ENCODE results near the gene CRYGS.
"Not testable (repeated sequence)": the region's sequence is repeated elsewhere in the genome, so short reads cannot be mapped to it uniquely, and the experiment has no call there.

CRYGS gene

DNA sequence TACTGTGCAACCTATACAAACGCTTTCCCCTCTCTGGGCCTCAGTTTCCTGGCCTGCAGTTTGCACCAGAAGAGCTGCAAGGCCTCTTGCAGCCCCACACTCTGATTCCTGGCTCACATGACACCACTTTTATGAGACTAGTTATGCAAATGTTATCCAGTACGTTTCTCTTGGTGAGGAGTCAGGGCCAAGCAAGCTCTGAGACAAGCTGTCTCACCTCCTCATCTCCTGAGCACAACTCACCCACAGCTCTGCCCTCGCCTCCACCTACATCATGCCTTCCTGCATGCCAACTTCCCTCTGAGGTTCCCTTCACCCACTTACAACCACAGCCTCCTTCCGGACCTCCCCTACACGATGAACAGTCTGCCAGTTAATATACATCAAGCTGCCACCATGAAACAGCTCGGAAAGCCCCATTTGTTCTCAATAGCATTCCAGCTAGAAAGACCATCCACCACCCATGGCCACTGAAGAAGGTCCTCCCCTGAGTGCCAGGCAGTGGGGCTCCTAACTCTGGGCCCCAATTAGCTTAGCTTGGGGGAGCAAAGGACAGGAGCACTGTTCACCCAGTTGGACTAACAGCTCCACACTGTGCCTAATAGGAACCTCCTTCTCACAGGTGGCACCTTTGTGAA, 25.0 kb downstream of the CRYGS start:
- DNase-seq (ENCODE audit: low read depth in 2 of 2): peak; percentile 29 to 46

DNA sequence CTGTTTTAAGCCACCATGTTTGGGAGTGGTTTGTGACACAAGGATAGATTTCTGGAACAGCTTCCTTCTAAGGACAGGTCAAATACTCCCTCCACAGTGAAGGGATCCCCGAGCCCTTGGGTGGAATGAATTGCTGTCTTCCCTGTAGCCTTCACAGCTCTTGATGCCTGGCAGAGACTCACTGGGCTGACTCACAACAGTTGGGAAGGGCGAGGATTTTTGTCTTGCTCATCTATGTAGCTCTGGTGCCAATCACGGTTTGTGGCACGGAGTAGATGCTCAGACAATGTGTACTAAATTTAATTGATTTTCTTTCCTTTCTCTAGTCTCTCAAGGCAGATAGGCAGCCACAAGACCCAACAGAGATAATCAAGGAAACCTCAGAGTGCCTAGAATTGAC, 27.0 kb downstream of the CRYGS start:
- no peak for DNase-seq (ENCODE audit: low read depth in 2 of 2)

DNA sequence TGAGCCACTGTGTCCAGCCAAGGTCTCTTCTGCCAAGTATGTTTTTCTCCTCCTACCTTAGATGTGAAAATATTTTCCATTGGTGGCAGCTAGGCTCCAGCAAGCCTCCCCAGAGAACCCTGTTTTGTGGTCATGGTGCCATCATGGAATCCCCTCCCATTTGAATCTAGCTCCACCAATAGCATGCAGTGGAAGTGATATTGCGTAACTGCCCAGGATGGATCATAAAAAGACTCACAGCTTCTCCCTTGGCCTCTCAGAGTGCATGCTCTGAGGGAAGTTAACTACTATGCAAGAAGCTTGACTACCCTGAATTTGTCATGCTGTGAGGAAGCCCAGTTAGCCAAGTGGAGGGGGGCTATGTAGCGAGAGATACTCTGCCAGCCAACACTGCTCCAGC, 27.5 kb downstream of the CRYGS start:
- DNase-seq (ENCODE audit: low read depth in 2 of 2): no peak

DNA sequence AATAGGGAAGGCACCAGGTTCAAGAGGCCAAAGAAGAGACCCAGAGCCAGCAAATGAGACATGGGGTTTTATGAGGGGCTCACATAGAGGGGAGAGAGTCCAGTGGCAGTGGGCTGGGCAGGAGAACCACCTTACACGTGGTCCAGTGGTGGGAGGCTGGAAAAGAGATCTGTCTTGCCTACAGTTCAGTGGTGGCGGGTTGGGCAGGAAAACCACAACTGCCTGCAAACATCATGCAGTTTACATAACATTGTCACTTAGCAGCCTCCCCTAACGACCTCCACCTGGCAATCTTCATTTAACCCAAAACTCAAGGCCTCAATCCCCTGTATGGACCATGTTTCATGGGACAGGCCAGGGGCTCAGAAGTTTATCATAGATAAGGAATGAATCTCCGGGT, 29.1 kb downstream of the CRYGS start:
- DNase-seq (ENCODE audit: low read depth in 2 of 2): no peak

DNA sequence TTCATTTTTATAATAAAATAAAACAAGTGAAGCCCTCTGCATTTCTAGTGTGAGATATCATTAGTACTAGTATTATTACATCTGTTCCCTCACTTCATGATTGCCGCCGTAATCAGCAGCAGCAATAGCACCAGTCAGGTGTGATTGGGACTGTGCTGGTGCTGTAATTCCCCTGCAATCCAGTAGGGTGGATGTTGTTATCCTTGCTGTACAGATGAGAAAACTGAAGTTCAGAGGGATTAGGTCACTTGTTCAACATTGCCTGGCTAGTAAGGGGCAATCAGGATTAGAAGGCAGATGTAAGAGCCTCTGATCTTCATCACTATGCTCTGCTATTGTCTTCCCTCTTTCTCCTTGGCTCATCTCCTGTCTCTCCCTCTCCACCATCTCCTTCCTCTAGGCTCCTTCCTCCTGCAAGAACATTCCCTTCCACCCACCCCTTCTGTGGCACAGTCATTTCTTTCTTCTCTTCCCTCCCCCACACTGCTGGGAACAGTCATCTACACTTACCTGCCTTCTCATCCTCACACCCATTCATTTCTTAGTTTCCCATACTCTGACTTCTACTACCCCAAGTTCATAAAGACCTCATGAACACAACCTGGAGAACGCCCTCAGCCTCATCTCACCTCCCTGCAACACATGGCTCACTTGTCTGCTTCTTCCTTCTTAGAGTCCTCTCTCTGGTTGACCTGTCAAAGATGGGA, 29.7 kb downstream of the CRYGS start:
- DNase-seq (ENCODE audit: low read depth in 2 of 2): no peak

DNA sequence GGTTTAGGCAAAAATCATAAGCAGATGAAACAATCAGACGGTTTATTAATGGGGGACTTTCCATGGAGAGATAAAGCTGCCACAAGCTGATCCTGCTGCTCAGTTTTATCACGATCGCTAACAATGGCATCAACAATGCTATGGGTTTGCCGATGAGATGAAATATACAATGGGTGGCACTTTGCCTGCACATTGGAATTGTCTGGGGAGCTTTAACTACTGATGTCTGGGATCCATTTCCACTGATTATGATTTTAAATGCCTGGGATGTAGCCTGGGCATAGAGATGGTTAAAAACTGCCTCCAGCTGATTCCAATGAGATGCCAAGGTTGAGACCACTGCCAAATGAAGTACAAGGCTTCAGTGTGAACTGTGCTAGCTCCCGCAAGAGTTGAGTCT, 30.8 kb downstream of the CRYGS start:
- no peak for DNase-seq (ENCODE audit: low read depth in 2 of 2)

DNA sequence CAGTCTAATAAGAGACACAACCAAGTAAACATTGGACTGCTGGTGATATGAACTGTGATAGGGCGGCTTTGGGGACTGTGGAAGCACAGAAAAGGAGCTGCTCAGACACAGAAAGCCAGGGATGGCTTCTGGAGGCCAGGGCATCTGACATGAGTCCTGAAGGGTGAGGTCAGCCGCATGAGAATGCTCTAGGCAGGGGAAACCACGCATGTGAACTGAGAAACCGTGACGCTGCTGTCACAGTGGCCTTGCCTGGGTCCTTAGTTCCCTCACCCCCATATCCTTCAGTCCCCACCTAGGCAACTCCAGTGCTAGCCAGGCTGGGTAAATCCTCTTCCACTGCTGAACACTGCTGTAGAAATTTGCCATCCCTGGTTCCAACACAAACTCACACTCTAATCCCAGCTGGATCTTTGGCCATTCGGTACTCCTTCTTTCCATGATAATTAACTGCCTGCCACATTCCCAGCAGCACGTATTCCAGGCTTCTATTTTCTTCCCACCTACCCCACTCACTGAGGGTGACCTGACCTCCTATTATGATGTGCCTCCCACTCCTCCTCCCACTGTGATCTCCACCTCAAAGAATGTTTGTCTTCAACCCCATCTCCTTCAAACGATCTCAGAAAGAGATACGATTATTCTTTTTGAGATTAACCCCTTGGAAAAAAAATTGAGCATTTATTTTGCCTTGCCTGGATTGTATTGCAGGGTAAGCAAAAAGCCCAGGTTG, 31.4 kb downstream of the CRYGS start:
- DNase-seq (ENCODE audit: low read depth in 2 of 2): no peak

DNA sequence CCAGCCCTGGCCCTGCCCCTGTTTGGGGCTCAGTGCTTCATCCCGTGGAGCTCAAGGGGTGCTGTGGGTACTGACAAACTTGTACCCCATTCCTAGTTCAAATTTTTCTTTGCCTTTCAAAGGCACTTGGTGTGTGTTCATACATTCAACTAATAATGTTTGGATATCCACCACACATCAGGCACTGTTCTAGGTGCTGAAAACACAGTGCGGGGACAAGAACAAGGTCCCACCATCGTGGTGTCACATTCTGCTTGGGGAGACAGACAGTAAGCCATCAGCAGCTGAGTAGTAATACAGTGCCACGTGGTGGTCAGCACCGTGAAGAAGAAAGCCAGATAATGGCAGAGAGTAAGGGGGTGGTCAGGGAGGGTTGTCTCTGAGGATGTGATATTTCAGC, 32.5 kb downstream of the CRYGS start:
- DNase-seq (ENCODE audit: low read depth in 2 of 2): no peak

DNA sequence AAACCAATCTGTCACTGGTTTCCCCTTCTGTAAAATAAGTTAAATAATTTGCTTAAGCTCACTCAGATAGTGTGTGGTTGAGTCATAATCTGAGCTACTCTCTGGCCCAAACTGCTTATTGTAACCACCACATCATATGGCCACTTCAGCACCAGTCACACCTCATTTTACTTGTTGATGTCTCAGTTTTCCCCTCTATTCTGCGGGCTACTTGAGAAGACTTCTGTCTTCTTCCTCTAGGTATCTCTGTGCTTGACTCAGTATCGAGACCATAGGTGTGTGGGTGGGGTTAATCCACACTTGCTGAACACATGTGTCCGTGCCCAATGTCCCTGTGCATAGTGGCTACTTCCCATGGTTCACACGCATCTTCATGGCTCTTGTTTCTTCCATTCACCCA, 32.9 kb downstream of the CRYGS start:
- DNase-seq (ENCODE audit: low read depth in 2 of 2): no peak

DNA sequence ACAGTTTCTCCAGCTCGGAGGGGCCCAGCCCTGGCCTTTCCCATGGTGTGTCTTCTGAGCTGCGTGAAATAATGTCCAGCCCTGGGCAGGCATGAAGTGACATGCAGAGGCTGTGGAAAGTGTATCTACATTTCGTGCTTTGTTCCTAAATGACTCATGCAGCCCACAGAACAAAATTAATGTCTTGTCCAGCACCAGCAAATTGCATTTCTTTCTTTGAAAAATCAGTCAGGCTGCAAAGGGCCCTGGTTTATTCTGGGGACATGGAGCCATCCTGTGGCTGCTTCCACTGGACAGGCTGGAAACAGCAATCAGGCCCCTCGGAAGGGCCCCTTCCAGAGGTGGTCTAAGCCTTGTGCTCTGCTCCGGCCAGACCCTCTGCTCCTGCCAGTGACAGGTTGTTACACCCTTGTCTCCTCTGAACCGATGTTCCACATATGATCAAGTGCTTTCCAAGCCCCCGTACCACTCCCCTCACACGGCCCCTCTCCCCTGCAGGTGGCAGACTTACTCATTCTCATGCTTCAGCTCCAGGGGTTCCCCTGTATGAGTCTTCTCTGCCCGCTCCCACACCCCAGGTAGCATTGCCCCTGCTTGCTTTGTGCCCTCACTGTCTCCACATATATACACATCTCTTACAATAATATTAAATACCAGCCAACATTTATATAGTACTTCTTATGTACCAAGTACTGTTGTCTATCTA, 33.7 kb downstream of the CRYGS start:
- no peak for DNase-seq (ENCODE audit: low read depth in 2 of 2)

DNA sequence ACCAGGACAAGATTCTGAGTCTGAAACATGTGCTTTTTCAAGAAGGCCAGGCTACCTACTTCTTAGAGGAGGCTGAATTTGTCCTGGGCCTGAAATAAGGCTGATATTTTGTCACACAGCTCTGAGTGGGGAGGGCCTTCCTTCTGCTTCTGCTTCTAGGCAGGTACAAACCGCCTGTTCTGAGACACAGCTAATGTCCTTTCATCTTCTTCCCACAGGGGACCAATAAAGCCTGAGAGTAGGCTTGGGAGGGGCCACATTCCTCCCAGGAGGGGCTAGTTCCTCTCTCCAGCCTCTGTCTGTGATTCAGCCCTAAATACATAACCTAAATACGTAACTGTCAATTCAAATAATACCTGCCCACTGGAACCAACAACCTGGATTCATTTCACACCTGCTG, 34.8 kb downstream of the CRYGS start:
- DNase-seq (ENCODE audit: low read depth in 2 of 2): no peak

DNA sequence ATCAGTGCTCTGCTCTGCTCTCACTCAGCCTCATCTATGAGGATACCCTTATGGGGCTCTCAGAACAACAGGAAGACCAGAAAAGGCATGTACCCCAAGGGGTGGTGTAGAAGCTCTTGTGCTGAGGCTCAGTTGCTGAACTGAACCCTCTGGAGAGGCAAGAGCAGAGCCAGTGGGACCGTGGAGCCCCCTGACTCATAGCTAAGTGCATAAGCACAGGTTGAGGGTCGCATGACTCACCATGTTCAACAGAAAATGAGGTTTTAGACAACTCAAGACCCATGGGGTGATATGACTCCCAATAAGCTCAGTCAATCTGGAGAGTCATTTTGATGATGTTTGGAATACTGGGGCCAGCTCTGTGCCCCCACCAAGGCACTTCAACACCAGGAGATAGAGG, 37.3 kb downstream of the CRYGS start:
- no peak for DNase-seq (ENCODE audit: low read depth in 2 of 2)

DNA sequence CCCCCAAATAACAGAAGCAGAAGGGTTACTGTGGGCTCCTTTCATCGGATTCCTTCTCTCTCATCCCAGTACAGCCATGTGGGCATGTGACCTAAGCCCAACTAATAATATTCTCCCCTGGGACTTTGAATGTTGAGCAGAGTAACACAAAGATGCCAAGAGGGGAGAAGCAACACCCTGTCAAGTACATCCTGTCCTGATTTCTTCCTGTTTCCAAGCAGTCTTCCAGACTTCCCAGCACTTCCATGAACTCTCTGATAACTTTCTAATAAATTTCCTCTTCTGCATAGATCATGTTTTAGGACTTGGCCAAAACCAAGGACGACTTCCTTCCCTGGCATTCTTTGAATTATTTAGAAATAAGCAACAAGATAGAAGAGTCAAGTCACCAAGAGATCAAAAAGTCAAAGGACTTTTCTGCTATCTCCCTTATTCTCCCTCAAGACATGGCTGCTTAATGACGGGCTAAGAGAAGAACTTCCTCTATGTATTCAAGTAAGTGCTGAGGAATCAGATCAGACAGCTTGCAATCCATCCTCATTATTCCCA, 37.9 kb downstream of the CRYGS start:
- no peak for DNase-seq (ENCODE audit: low read depth in 2 of 2)

DNA sequence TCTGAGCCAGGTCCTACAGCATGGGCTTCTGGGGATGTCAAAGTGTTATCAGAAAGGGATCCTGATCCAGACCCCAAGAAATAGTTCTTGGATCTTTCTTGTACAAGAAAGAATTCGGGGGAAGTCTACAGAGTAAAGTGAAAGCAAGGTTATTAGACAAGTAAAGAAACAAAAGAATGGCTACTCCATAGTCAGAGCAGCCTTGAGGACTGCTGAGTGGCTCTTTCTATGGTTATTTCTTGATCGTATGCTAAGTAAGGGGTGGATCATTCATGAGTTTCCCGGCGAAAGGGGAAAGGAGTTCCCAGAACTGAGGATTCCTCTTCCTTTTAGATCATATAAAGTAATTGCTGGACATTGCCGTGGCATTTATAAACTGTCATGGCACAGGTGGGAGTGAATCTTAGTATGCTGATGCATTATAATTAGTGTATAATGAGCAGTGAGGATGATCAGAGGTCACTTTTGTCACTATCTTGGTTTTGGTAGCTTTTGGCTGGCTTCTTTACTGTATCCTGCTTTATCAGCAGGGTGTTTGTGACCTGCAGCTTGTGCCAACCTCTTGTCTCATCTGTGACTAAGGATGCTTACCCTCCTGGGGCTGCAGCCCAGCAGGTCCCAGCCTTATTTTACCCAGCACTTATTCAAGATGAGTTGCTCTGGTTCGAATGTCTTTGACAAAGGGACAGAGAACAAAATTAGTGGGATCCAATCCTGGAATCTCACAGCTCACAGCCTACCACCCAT, 41.0 kb downstream of the CRYGS start:
- DNase-seq (ENCODE audit: low read depth in 2 of 2): no peak

DNA sequence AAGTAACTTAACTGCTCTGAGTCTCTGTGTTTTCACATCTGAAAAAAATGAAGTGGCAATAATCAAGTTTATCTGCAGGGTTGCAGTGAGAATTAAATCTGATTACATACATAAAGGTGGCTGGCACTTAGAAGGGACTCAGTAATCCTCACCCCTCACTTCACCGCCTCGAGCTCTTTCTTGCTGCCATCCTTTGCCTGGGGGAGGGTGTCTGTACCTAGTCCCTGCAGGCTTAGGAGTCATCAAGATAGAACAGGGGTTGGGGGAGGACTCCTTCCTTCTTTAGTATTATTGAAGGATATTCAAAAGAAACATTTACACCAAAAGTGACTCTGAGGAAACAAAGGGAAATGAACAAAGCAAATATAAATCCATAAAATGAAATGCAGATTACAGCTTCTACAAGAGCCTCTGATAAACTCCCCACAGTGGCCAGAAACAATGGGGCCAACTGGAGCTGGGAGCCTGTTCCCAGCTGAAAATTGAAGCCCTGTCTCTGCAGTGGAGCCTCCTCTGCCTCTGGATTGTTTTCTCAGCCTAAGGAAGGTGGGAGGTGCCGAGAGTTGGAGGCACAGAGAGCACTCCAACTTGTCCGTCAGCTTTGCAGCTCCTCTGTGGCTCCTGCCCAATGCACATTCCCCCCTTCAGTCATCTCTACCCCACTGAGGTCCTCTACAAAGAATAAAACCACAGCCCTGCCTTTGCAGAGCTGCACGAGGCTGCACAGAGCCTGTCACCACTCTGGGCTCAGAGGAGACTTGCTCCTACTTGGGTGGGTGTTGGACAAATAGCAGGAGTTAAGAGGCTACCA, 41.8 kb downstream of the CRYGS start:
- no peak for DNase-seq (ENCODE audit: low read depth in 2 of 2)

DNA sequence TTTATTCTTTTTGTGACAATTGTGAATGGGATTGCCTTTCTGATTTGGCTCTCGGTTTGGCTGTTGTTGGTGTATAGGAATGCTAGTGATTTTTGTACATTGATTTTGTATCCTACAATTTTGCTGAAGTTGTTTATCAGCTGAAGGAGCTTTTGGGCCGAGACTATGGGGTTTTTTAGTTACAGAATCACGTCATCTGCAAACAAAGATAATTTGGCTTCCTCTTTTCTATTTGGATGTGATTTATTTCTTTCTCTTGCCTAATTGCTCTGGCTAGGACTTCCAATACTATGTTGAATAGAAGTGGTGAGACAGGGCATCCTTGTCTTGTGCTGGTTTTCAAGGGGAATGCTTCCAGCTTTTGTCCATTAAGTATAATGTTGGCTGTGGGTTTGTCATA, 44.2 kb downstream of the CRYGS start:
- not testable (repeated sequence) for DNase-seq (ENCODE audit: low read depth in 2 of 2)

DNA sequence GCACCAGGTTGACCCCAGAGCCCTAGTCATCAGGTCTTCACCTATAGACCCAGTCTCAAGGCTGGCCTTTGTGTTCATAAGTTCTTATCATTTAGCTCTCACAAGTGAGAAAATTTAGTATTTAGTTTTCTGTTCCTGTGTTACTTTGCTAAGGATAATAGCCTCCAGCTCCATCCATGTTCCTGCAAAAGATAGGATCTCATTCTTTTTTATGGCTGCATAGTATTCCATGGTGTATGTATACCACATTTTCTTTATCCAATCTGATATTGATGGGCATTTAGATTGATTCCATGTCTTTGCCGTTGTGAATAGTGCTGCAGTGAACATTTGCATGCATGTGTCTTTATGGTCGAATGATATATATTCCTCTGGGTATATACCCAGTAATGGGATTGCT, 46.2 kb downstream of the CRYGS start:
- not testable (repeated sequence) for DNase-seq (ENCODE audit: low read depth in 2 of 2)

DNA sequence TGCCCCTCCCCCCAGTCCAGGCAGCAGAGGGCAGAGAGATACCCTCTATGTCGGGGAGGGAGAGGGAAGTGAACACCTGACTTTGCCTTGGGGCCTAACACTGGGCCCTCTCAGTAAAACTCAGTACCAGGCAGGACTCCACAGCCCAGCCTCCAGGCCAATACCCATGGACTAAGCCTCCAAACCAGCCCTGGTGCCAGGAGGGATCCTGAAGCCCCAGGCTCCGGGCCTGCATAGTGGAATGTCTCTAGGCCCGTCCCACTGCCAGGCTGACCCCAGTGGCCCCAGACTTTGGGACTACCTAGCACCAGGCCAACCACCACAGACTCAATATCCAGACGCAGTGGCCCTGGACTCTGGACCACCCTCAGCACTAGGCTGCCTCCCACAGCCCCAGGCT, 46.6 kb downstream of the CRYGS start:
- no peak for DNase-seq (ENCODE audit: low read depth in 2 of 2)

DNA sequence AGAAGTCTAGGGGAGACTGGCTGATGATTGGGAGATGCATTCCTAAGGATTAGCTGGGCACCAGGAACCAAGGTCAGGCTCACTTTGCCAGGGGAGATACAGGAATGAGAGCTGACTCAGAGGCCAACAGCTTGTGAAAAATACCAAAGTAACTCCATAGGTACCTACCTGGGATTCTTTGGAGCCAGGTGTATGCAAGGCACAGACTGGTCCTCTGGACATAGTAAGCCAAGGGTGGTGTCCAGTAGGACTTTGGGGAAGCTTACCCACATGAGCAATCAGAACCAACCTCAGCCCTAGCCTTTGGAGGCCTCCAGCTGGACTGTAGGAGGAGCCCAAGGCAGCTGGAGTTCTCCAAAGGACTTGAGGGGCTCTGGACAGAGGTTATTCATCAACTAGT, 47.5 kb downstream of the CRYGS start:
- no peak for DNase-seq (ENCODE audit: low read depth in 2 of 2)

DNA sequence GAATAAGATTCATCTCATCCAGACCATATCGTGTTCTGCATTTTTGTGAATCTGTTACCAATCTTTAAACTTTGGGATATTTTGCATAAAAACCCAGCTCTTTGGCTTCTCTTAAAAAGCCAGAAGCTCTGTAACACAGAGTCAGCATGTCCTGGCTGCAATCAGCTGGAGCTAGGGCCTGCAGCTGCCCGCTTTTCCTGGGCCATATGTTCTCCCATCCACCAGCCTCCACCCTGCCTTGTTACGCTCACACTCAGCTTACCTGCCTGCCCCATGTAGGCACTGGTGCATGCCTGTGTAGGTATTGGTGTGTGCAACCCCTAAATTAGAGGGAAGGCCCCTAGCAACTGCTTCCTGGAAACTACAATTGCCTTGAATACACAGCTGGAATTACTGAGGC, 48.2 kb downstream of the CRYGS start:
- no peak for DNase-seq (ENCODE audit: low read depth in 2 of 2)

All from stimulated activated CD4-positive, alpha-beta T cell treated with anti-CD3 and anti-CD28 coated beads, Interleukin-12 subunit alpha, Interleukin-12 subunit beta, amount 100 ng/mL, for 24 hours (primary cell).